Uterus (tissue), 2 donors: ENCODE data around the gene ART4.

Experiments used
- POLR2A ChIP-seq, 2 donors: fragments of 450-650 bp; IDR thresholded peaks; one replicate each; pipeline ENCODE4 v1.6.1; 2016; ENCODE audit warnings: antibody characterized with exemption in 2 of 2, mild to moderate bottlenecking in 1 of 2, moderate library complexity in 1 of 2
- TF ChIP-seq, protein P1 (sequence below), 4 experiments: fragments of 200-600 bp in 2 of 4; fragments of 450-650 bp in 2 of 4; sonication (generic) in 2 of 4; IDR thresholded peaks; one replicate each; pipeline ENCODE4 v1.5.1; 2016 to 2019; ENCODE audit warnings: antibody characterized with exemption in 4 of 4, mild to moderate bottlenecking in 2 of 4, moderate library complexity in 1 of 4

DNA sequence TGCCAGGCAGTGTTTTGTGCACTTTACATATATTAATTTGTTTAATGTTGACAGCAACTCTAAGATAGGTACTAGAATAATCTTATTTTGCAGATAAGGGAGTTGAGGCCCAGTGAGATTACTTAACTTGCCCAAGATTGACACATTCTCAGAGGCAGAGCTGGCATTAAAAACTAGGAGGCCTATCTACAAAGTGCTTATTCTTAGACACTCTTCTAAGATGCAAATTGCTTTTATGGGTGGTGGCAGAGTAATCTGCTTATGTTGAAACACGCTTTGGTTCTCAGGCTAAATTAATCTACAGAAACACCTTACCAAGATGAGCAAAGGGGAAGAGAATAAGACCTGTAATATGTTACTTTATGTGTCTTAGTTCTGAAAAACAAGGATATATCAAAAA is 35.2 kb upstream of the ART4 start:
- TF ChIP-seq, protein P1, sequence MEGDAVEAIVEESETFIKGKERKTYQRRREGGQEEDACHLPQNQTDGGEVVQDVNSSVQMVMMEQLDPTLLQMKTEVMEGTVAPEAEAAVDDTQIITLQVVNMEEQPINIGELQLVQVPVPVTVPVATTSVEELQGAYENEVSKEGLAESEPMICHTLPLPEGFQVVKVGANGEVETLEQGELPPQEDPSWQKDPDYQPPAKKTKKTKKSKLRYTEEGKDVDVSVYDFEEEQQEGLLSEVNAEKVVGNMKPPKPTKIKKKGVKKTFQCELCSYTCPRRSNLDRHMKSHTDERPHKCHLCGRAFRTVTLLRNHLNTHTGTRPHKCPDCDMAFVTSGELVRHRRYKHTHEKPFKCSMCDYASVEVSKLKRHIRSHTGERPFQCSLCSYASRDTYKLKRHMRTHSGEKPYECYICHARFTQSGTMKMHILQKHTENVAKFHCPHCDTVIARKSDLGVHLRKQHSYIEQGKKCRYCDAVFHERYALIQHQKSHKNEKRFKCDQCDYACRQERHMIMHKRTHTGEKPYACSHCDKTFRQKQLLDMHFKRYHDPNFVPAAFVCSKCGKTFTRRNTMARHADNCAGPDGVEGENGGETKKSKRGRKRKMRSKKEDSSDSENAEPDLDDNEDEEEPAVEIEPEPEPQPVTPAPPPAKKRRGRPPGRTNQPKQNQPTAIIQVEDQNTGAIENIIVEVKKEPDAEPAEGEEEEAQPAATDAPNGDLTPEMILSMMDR (IDR thresholded peaks at IDR 0.05), result no peak
- no peak for TF ChIP-seq POLR2A (IDR thresholded peaks at IDR 0.05)
